GM12874 (cell line): ENCODE results near the gene PAQR9.

Experiments
- TF ChIP-seq, protein P1 (sequence below): IDR thresholded peaks from 2 replicates; pipeline ENCODE4 v1.5.1; 2011; ENCODE audit warnings: low read depth, mild to moderate bottlenecking, control low read depth, low read length, moderate library complexity; ENCODE audit not compliant: insufficient read depth

Gene PAQR9

DNA sequence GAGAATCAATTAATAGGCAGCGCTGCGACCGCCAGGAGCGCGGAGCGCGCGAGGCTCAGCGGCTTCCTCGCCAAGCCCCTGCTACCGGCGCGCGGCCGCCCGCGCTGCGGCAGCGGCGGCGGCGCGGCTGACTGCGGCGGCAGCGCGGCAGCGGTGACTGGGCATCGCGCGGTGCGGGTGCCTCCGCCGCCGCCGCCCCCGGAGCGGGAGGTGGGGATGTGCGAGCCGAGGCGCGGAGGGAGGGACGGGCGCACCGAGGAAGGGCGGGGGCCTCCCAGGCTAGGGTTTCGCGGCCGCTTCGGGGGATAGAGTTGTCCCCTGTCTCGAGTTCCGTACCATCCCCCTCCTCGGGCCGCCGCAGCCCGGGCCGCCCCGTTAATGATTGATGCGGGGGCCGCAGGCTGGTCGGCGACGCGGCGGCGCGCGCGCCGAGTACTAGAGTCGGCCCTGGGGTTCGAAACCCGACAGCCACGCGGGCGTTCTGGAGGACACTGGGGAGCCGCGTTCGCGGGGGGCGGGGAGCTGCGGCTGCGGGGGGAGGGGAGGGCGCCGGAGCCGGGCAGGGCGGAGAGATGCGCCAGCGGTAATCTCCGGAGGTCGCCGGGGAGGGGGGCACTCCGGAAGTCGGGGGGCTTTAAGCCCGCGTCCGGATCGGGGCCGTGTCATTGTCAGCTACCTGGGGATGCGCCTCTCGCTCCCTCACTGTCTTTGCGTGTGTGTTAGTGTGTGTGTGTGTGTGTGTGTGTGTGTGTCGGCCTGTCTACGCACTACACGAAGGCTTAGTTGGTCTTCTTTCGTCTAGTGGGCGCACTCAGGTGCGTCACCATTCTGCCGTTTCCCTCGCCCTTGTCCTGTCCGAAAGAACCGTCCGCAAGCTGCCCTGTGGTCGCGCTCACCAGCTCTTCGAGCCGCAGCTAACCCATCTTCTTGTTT, at the start of gene PAQR9:
Gene PAQR9 (minus strand): TSS at position 159 of the 933 bp plus-strand sequence. CDS start 338 bp downstream, outside the sequence.
- TF ChIP-seq, protein P1, sequence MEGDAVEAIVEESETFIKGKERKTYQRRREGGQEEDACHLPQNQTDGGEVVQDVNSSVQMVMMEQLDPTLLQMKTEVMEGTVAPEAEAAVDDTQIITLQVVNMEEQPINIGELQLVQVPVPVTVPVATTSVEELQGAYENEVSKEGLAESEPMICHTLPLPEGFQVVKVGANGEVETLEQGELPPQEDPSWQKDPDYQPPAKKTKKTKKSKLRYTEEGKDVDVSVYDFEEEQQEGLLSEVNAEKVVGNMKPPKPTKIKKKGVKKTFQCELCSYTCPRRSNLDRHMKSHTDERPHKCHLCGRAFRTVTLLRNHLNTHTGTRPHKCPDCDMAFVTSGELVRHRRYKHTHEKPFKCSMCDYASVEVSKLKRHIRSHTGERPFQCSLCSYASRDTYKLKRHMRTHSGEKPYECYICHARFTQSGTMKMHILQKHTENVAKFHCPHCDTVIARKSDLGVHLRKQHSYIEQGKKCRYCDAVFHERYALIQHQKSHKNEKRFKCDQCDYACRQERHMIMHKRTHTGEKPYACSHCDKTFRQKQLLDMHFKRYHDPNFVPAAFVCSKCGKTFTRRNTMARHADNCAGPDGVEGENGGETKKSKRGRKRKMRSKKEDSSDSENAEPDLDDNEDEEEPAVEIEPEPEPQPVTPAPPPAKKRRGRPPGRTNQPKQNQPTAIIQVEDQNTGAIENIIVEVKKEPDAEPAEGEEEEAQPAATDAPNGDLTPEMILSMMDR = no peak

GRCh38 chr3:143011705-143012104, 48.2 kb upstream of the PAQR9 start:
- TF ChIP-seq, protein P1 = no peak

GRCh38 chr3:143010024-143010423, 46.5 kb upstream of the PAQR9 start:
- TF ChIP-seq, protein P1 = no peak

GRCh38 chr3:143004823-143005222, 41.3 kb upstream of the PAQR9 start:
- TF ChIP-seq, protein P1 = no peak

- TF ChIP-seq, protein P1 = no peak
Observed at GRCh38 chr3:143002727-143003126, 39.3 kb upstream of the PAQR9 start.

GRCh38 chr3:143002083-143002712, 38.7 kb upstream of the PAQR9 start:
- TF ChIP-seq, protein P1 = no peak

DNA sequence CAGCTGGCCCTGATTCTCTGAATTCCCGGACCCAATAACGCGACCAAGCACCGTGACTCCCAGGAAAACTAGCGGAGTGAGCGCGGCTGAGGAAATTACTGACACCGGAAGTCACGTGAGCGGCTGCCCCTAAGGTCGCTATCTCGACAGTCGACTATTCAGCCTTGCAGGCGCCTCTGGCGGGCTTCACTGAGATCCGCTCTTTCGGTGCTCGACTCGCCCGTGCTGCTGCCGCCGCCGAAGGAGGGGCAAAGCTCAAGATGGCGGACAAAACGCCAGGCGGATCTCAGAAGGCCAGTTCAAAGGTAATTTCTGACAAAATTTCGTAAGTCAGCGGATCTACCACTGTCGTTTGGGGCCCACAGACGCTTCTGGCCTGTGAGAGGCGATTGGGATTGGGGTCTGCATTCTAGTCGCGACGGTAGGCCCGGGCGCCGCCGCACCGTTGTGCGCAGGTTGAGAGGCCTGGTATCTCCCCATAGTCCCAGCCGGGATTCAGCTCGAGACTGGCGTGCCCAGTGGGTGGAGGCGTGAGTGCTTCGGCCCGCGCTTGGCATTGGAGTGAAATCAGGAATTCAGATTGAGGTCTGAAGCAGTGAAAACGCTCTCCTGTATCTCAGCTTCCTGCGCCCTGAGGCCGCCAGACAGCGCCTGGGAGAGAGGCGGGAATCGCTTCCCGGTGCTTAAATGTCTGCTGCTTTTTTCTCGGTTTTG, 38.1 kb upstream of the PAQR9 start, which contains the start of gene U2SURP:
Gene U2SURP (plus strand): TSS at position 202 of the 714 bp plus-strand sequence. CDS start 59 bp downstream, at position 261.
- TF ChIP-seq, protein P1 = no peak
